Endothelial cell of umbilical vein (primary cell): ENCODE measurements around the gene EIF4E1B. TPM values are rescaled to one million over a fixed set of nuclear protein-coding genes. Genes with fewer than 3 reads are reported as not detected.
A peak's percentile ranks its signal among the peaks of the same experiment; 100 is the strongest.

Experiments used
- BruUV-seq: library from RNA; stranded (reverse); fragments of 400-500 nt; replicated peaks from 2 replicates; lab custom pipeline; 2021; lab: Mats Ljungman, UMichigan
- CTCF ChIA-PET: fragments of 300-600, 350-600 bp; sonication (Branson Sonifier 250); formaldehyde crosslinking; loops from one replicate; lab custom pipeline; 2021; ENCODE audit warnings: antibody characterized with exemption, inconsistent platforms; lab: Charles Lee
- POLR2A ChIA-PET: fragments of 300-600, 350-600 bp; sonication (Branson Sonifier 250); formaldehyde crosslinking; loops from one replicate; lab custom pipeline; 2021; ENCODE audit warnings: antibody characterized with exemption, inconsistent platforms; lab: Charles Lee
- DNase-seq: peaks from one replicate; pipeline ENCODE4 v3.0.0-alpha.2; 2011; ENCODE audit warnings: low read depth, low spot score
- FAIRE-seq: peaks from 2 replicates; lab custom pipeline; 2011; peaks lifted over from hg19 to GRCh38; lab: Jason Lieb, UNC
- H2AFZ ChIP-seq: 2 replicates; pipeline ENCODE4 v1.6.0; 2012; ENCODE audit warnings: low read depth, low read length, control low read depth, inconsistent platforms
- H3K27ac ChIP-seq: 2 replicates; pipeline ENCODE4 v1.5.1; 2011; ENCODE audit warnings: low read depth, mild to moderate bottlenecking, control low read depth, low read length, moderate library complexity; ENCODE audit not compliant: insufficient read depth
- H3K27me3 ChIP-seq, 2 experiments: 2 replicates each; pipeline versions ENCODE4 v1.6.0 to v1.6.1; 2011; ENCODE audit warnings: low read length in 2 of 2, mixed read lengths in 1 of 2; ENCODE audit not compliant: control insufficient read depth in 2 of 2, insufficient read depth in 2 of 2
- H3K36me3 ChIP-seq, 2 experiments: 2 replicates in 1 of 2; 3 replicates in 1 of 2; pipeline ENCODE4 v1.5.1; 2011; ENCODE audit warnings: low read length in 2 of 2, mild to moderate bottlenecking in 1 of 2, moderate library complexity in 1 of 2; ENCODE audit not compliant: control insufficient read depth in 2 of 2, insufficient read depth in 2 of 2; ENCODE audit errors: extremely low read depth in 1 of 2
- H3K4me1 ChIP-seq: 3 replicates; pipeline ENCODE4 v1.5.1; 2011; ENCODE audit warnings: mild to moderate bottlenecking, low read length; ENCODE audit not compliant: control insufficient read depth, insufficient read depth; ENCODE audit errors: extremely low read depth
- H3K4me2 ChIP-seq: 2 replicates; pipeline ENCODE4 v1.6.1; 2011; ENCODE audit warnings: low read length, control low read depth, mixed read lengths; ENCODE audit not compliant: insufficient read depth
- H3K4me3 ChIP-seq, 3 experiments: fragments of 200-600 bp in 1 of 3; sonication (generic), shearing (Covaris generic) in 1 of 3; replicated peaks in 1 of 3; 2 replicates each; pipeline ENCODE4 v1.5.1; 2011 to 2016; ENCODE audit warnings: control low read depth in 3 of 3, low read length in 3 of 3, mild to moderate bottlenecking in 2 of 3, inconsistent platforms in 1 of 3, low read depth in 1 of 3, moderate library complexity in 1 of 3; ENCODE audit not compliant: insufficient read depth in 1 of 3
- H3K79me2 ChIP-seq: 2 replicates; pipeline ENCODE4 v1.6.0; 2012; ENCODE audit warnings: low read length, inconsistent platforms; ENCODE audit not compliant: control insufficient read depth, insufficient read depth
- H3K9ac ChIP-seq: replicated peaks from 2 replicates; pipeline ENCODE3; 2011; ENCODE audit warnings: low read length, control low read depth; ENCODE audit not compliant: insufficient read depth; ENCODE audit errors: extremely low read depth
- H3K9me1 ChIP-seq: replicated peaks from 3 replicates; pipeline ENCODE4 v1.6.0; 2011; ENCODE audit warnings: mild to moderate bottlenecking, low read length; ENCODE audit not compliant: control insufficient read depth, insufficient read depth; ENCODE audit errors: extremely low read depth
- H3K9me3 ChIP-seq: replicated peaks from 2 replicates; pipeline ENCODE4 v1.5.1; 2012; ENCODE audit warnings: low read length, inconsistent platforms; ENCODE audit not compliant: control insufficient read depth, insufficient read depth
- H4K20me1 ChIP-seq: replicated peaks from 2 replicates; pipeline ENCODE3; 2011; ENCODE audit warnings: mild to moderate bottlenecking, low read length; ENCODE audit not compliant: control insufficient read depth, insufficient read depth; ENCODE audit errors: extremely low read depth
- FOS ChIP-seq: IDR thresholded peaks from 2 replicates; pipeline ENCODE4 v1.6.1; 2011; ENCODE audit warnings: mild to moderate bottlenecking, low read length, moderate library complexity, borderline replicate concordance; ENCODE audit not compliant: insufficient read depth
- POLR2AphosphoS5 ChIP-seq: IDR thresholded peaks from 2 replicates; pipeline ENCODE4 v1.6.1; 2012; ENCODE audit warnings: low read depth, mild to moderate bottlenecking, control low read depth, low read length, moderate library complexity; ENCODE audit not compliant: insufficient read depth
- dilution Hi-C: fragments of 300-500 bp; cut with MboI; formaldehyde crosslinking; loops from one replicate; pipeline ENCODE4 v1.15.0; 2019; ENCODE audit warnings: low sequenced_read_pairs; ENCODE audit not compliant: extremely low pct_ligation_motif_present
- intact Hi-C: fragments of 100-400 bp; cut with micrococcal nuclease; formaldehyde crosslinking; loops from one replicate; pipeline ENCODE4 v1.10.0; 2022
- polyA plus RNA-seq, 4 experiments: library from polyadenylated mRNA; depleted of rRNA in 3 of 4; stranded (reverse) in 3 of 4; unstranded in 1 of 4; fragments of >200 nt; gene quantifications; 2 replicates each; pipeline versions ENCODE4 v1.2.1 to v1.2.3, GENCODE V29; 2011 to 2012; ENCODE audit warnings: missing spikeins in 1 of 4
- total RNA-seq: library from RNA; stranded (reverse); gene quantifications from 2 replicates; pipeline ENCODE4 v1.2.3, GENCODE V29; 2021
- TF ChIP-seq, protein P1 (sequence below), 2 donors: IDR thresholded peaks; 1 replicate in 1 of 2; 2 replicates in 1 of 2; pipeline ENCODE4 v1.5.1; 2011; ENCODE audit warnings: low read length in 2 of 2, mild to moderate bottlenecking in 2 of 2, moderate library complexity in 2 of 2, control low read depth in 1 of 2, inconsistent platforms in 1 of 2, low read depth in 1 of 2; ENCODE audit not compliant: insufficient read depth in 1 of 2; ENCODE audit errors: extremely low read depth in 1 of 2

EIF4E1B gene
- total and polyA plus RNA-seq, 2 donors (not counting 3 experiments of a cell fraction or from before 2014, with no cell fraction given), result not detected

DNA sequence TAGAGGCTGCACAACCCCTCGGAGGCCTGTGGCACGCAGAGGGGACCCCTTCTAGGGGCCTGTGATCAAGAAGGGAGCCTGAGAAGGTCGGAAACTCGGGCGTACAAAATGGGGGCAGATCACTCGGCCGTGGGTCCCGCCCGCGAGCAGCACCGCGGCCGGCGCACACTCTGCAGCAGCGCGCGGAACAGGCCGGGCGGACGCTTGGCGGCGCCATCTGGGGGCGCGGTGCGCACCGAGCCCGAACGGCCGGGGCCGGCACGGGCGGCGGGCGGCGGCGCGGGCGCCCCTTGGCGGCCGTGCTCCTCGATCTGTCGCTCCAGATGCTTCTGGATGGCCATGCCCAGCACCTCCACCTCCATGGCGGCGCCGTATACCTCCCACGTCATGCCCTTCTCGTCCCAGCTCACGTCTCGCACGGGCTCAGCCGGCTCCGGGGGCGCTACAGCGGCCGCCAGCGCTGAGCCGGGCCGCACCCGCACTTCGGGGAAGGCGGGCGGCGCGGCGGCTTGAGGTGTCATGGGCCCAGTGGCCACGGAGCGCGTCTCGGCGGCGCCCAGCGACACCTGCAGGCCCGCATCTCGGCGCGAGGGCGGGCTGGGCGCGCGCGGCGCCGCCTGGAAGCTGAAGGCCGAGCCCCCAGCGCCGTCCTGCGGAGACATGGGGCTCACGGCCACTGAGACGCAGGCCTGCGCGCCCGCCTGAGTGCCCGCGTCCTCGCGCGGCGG, 33.6 kb upstream of the EIF4E1B start:
- intact Hi-C loops (loop anchor here (1.0 to 2.0 kb wide), 2 partner anchors 22 to 181 kb away; partner anchors contain the start of gene CLTB), dilution Hi-C loops (no loop called here)
- ChIA-PET POLR2A (no interaction called here), CTCF (interaction anchor here (0.9 to 2.5 kb wide), 8 partner anchors 9 to 867 kb away, joined by 3 to 10 read pairs (median 5); no protein-coding TSS in a partner anchor)
- Histone ChIP-seq H3K79me2 (no peaks in the 10 kb centered on the region), H2AFZ (peak overlapping the region; percentile 63), H3K4me3 (peak overlapping the region in 1 of 3 experiments; percentile 34), H3K27me3 (no peaks in the 10 kb centered on the region), H3K4me2 (peak overlapping the region; percentile 37), H3K9me3 (no peaks in the 10 kb centered on the region), H4K20me1 (no peaks in the 10 kb centered on the region), H3K9ac (no peak overlapping the region), H3K36me3 (no peaks in the 10 kb centered on the region), H3K9me1 (no peaks in the 10 kb centered on the region), H3K27ac (no peak overlapping the region), H3K4me1 (no peaks in the 10 kb centered on the region)
- DNase-seq, result peak; percentile 60
- BruUV-seq, result no TSS peak
- TF ChIP-seq FOS, result no peak
- TF ChIP-seq, protein P1, sequence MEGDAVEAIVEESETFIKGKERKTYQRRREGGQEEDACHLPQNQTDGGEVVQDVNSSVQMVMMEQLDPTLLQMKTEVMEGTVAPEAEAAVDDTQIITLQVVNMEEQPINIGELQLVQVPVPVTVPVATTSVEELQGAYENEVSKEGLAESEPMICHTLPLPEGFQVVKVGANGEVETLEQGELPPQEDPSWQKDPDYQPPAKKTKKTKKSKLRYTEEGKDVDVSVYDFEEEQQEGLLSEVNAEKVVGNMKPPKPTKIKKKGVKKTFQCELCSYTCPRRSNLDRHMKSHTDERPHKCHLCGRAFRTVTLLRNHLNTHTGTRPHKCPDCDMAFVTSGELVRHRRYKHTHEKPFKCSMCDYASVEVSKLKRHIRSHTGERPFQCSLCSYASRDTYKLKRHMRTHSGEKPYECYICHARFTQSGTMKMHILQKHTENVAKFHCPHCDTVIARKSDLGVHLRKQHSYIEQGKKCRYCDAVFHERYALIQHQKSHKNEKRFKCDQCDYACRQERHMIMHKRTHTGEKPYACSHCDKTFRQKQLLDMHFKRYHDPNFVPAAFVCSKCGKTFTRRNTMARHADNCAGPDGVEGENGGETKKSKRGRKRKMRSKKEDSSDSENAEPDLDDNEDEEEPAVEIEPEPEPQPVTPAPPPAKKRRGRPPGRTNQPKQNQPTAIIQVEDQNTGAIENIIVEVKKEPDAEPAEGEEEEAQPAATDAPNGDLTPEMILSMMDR (IDR thresholded peaks at IDR 0.05; ENCODE audit: extremely low read depth in 1 of 2, insufficient read depth in 1 of 2, low read depth in 1 of 2, low read length in 2 of 2), result peak in 1 of 2 donors; percentile 26
- TF ChIP-seq POLR2AphosphoS5, result peak; percentile 34
- FAIRE-seq, result peak; percentile 54
